ENCODE results near the gene PLD1.

DNA sequence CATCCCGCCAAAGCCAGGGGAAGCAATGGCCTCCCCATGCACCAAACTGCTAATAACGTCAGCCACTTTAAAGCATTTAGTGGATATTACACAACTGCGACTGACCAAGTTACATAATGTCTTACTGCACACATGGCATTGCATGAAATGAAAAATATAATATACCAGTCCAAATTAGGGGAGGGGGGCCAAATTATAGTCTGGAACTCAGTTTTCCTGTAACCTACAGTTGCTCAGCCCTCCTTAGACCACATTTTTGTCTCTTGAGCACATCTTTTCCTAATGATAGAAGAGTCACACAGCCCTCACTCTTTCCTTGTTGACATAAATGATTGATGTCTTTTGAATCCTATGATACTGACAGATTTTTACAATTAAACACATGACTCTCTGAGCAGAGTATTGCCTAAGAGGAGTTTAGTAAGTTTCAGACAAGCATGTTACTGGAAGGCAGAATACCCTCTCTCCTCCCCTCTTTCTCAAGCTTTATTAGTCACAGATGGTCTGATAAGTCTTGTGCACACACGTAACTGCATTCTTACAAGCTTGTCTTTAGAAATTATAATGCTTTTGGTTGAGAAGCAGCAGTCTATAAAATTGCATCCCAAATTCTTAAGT, 1.1 kb upstream of the PLD1 start:
- TF ChIP-seq EED (IDR thresholded peaks at IDR 0.05; ENCODE audit: low read depth) (no peak), ATF7 (IDR thresholded peaks at IDR 0.05; ENCODE audit: low read depth) (no peak), EZH2 (IDR thresholded peaks at IDR 0.05; ENCODE audit: borderline replicate concordance, control insufficient read depth, low read depth, low read length) (no peak), POLR2AphosphoS5 (IDR thresholded peaks at IDR 0.05; ENCODE audit: low read length) (no peak), MTA2 (IDR thresholded peaks at IDR 0.05; ENCODE audit: low read depth) (no peak), YY1 (IDR thresholded peaks at IDR 0.05; ENCODE audit: low read depth, low read length) (no peak)
- TF ChIP-seq, protein P1, sequence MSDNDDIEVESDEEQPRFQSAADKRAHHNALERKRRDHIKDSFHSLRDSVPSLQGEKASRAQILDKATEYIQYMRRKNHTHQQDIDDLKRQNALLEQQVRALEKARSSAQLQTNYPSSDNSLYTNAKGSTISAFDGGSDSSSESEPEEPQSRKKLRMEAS (IDR thresholded peaks at IDR 0.05; ENCODE audit: low read depth, low read length): no peak
- TF ChIP-seq, protein P2, sequence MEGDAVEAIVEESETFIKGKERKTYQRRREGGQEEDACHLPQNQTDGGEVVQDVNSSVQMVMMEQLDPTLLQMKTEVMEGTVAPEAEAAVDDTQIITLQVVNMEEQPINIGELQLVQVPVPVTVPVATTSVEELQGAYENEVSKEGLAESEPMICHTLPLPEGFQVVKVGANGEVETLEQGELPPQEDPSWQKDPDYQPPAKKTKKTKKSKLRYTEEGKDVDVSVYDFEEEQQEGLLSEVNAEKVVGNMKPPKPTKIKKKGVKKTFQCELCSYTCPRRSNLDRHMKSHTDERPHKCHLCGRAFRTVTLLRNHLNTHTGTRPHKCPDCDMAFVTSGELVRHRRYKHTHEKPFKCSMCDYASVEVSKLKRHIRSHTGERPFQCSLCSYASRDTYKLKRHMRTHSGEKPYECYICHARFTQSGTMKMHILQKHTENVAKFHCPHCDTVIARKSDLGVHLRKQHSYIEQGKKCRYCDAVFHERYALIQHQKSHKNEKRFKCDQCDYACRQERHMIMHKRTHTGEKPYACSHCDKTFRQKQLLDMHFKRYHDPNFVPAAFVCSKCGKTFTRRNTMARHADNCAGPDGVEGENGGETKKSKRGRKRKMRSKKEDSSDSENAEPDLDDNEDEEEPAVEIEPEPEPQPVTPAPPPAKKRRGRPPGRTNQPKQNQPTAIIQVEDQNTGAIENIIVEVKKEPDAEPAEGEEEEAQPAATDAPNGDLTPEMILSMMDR (IDR thresholded peaks at IDR 0.05 in 2 of 3, conservative IDR thresholded peaks at IDR 0.05 in 1 of 3; ENCODE audit: control insufficient read depth in 2 of 3, extremely low read depth in 1 of 3, insufficient read depth in 1 of 3, low read depth in 3 of 3, low read length in 3 of 3): no peak
- TF ChIP-seq, protein P3, sequence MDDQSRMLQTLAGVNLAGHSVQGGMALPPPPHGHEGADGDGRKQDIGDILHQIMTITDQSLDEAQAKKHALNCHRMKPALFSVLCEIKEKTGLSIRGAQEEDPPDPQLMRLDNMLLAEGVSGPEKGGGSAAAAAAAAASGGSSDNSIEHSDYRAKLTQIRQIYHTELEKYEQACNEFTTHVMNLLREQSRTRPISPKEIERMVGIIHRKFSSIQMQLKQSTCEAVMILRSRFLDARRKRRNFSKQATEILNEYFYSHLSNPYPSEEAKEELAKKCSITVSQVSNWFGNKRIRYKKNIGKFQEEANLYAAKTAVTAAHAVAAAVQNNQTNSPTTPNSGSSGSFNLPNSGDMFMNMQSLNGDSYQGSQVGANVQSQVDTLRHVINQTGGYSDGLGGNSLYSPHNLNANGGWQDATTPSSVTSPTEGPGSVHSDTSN (IDR thresholded peaks at IDR 0.05; ENCODE audit: insufficient replicate concordance, low read depth, low read length): no peak
- TF ChIP-seq, protein P4, sequence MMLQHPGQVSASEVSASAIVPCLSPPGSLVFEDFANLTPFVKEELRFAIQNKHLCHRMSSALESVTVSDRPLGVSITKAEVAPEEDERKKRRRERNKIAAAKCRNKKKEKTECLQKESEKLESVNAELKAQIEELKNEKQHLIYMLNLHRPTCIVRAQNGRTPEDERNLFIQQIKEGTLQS (IDR thresholded peaks at IDR 0.05; ENCODE audit: borderline replicate concordance, extremely low read depth, low read depth, low read length): no peak

Data from GM12878 (cell line).